DMS114 treated with DMSO at 0.1 percent for 48 hours (cell line): ENCODE data around the gene EGFL8.
A peak's percentile ranks its signal among the peaks of the same experiment; 100 is the strongest.
"Not testable (repeated sequence)": the region's sequence is repeated elsewhere in the genome, so short reads cannot be mapped to it uniquely, and the experiment has no call there.

Experiments
- DNase-seq: peaks from one replicate; lab custom pipeline; 2025; ENCODE audit not compliant: unreplicated experiment; lab: John Stamatoyannopoulos, UW

Gene EGFL8

GRCh38 chr6:32194825-32195651 lies 30.6 kb downstream of the EGFL8 start:
- peak; percentile 81 for DNase-seq

- peak; percentile 99 for DNase-seq
These were observed 31.2 kb downstream of the EGFL8 start for GRCh38 chr6:32195652-32195901.

DNA sequence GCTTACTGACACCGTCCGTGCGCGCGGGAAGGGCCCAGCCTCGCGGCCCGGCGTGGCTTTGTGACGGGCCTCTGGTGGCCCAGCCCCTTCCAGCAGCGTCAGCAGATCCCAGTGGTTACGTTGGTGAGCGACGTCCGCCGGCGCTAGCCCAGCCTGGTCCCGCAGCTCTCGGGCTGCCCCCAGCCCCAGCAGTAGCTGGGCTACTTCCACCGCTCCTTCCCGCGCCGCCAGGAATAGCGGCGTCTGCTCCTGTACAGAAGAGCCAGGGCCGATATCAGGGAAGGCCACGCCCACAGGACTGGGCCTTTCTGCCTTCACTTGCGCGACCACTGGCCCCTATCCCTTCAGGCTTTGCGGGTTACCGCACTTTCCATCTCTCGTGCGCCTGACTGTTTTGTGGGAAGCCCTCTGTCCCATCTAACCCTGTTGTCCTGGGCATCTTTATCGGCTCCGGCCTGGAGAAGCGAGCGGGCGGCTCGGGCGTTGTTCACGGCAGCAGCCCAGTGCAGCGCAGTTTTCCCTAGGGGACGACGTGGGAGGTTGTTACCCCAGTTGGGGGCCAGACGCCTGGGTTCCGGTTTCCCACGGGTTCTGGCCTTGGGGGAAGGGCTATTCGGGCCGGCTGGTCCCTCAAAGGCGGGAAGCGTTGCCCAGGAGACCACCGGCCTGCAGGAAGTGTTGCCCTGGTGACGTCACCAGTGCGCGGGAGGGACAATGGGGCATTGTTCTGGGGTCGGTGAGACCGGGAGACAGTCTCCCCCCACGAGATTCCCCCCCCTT lies 31.7 kb downstream of the EGFL8 start:
- peak; percentile 69 for DNase-seq

- no peak for DNase-seq
These were observed 32.6 kb downstream of the EGFL8 start for GRCh38 chr6:32196682-32197616.

DNA sequence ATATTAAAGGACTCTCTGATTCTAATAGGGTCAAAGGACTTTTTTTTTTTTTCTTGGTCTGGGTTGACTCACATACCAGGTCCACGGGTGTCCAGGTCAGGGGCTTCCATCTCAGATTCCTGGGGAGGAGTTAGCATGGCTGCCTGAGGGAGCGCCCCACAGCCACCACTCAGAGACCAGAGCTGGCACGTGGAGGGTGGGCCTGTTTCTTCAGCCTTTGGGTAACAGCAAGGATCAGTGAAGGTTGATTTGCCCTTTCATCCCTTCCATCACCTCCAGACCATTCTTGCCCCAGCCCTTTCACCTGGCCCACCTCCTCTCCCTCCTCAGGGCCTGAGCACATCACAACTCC lies 33.9 kb downstream of the EGFL8 start:
- no peak for DNase-seq

GRCh38 chr6:32198866-32199265 lies 34.5 kb downstream of the EGFL8 start:
- DNase-seq: no peak

- no peak for DNase-seq
These were observed 36.5 kb downstream of the EGFL8 start for GRCh38 chr6:32200711-32201475.

DNA sequence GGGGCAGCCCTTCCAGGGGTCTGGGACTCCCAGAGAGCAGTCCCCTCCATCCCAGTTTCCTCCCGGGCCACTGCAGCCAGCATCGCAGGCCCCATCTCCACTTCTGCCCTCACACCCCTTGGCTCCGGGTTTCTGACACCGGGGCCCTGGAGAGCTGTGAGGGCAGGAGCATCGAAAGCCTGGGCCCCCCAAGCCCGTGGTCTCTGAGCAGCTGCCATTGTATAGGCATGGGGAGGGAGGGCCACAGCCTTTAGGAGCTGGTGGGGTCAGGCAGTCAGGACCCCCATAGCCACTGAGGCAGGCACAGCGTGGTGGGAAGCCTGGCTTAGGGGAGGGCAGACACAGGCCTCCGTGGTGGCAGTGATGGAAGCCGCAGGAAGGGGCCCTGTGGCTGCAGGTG lies 37.8 kb downstream of the EGFL8 start:
- DNase-seq: no peak

DNA sequence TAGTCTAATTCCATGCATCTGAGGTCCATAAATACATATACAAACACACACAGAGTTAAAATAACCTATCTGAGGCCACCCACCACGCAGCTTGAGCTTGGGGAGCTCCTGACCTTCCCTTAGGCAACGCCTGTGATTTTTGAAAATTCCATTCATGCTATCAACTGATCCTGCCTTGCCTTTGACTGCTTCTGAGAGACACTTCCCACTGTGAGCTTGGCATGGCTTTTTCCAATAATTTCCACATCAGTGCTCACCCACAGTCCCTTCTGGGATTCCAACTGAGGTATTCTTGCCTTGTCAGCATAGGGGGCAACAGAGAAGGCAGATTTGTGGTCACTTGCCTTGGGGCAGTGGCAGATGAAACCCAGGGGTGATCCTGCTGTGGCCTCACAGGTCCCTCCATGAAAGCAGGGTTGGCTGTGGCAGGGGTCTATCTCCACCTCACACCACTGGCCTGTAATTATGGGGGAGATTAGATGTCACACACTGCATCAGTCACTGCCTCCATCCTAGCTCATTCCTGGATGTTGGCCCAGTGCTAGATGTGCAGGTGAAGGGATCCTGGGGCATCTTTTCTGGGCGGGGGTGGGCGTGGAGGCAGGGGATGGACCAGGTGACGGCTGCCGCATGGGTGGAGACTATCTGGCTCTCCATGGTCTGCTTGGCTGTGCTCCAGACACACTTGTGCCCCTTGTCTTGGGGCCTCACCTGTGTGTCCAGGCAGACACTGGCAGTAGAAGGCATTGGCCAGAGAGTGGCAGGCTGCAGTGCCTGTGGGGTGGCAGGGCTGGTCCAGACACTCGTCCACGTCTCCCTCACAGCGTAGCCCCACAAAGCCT lies 39.3 kb downstream of the EGFL8 start:
- DNase-seq: no peak

DNA sequence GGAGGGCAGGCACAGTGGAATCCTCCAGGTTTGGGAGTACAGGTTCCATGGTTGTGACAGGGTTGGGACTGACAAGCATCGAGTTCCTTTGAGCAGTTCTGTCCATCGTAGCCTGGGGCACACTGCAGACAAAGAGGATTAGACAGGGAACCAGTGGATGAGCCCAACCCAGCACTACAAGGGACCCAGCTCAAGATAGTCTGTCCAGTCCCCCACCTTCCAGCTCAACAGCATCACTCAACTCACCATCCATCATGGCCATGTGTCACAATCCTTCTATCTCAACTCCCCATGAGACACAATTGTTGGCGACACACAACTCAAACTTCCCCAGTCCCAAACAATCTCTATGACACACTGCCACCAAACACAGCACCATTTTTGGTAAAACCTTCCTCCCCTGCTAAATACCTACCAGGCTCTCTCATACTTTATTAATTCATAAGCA lies 39.9 kb downstream of the EGFL8 start:
- no peak for DNase-seq

DNA sequence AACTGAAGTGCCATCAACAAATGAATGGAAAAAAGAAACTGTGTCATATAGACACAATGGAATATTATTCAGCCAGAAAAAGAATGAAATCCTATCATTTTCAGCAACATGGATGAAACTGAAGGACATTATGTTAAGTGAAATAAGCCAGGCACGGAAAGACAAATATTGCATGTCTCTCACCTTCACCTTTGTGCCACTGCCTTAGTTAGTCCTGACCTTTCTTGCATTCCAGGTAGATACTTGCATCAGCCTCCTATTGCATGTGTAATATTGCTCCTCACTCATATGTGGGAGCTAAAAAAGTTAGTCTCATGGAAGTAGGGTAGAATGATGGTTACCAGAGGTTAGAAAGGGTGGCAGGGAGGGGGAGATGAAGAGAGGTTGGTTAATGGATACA lies 44.6 kb downstream of the EGFL8 start:
- no peak for DNase-seq

DNA sequence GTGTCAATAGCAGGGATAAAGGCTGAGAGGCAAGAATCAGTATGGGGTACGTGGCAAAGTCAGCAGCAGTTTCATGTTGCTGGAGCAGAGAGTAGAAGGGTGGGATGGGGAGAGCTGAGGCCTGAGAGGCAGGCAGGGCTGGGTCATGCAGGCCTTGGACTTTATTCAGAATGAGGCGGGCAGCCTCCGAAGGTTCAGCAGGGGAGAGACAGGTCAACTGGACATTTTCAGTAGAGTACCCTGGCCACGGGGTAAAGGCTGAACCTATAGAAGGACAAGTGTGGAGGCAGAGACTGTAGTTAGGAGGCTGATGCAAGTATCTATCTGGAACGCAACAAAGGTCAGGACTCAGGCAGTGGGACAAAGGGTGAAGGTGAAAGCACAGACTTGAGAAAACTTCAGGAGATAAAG lies 45.8 kb downstream of the EGFL8 start:
- no peak for DNase-seq

DNA sequence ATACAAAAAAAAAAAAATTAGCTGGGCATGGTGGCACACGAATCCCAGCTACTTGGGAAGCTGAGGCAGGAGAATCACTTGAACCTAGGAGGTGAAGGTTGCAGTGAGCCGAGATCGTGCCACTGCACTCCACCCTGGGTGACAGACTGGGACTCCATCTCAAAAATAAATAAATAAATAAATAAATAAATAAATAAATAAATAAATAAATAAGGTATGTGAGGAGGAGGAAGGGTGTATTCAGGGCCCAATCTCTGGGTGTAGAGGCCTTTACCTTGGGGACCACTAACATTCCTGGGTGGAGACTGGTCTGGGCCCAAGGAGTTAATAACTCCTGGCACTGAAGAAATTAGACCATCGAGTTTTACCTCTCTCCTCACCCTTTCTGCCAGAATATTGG lies 47.0 kb downstream of the EGFL8 start:
- DNase-seq: not testable (repeated sequence)

GRCh38 chr6:32212076-32212760 lies 47.8 kb downstream of the EGFL8 start:
- DNase-seq: no peak

DNA sequence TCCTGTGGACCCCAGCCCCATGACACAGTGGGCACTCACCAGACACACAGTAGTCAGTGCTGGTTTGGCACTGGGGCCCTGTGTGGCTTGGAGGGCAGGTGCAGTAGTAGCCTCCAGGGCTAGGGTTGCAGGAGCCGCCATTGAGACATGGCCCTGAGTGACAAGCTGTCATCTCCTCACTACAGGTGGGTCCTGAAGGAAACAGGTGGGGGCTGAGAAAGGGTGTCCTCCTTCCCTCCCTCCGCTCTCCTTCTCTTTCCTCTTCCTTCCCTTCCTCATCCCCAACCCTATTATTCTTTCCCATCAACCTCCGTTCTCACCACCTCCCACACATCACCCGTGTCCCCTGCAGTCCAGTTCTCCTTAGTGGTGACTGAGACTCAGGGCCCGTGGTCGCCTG lies 49.3 kb downstream of the EGFL8 start:
- no peak for DNase-seq

DNA sequence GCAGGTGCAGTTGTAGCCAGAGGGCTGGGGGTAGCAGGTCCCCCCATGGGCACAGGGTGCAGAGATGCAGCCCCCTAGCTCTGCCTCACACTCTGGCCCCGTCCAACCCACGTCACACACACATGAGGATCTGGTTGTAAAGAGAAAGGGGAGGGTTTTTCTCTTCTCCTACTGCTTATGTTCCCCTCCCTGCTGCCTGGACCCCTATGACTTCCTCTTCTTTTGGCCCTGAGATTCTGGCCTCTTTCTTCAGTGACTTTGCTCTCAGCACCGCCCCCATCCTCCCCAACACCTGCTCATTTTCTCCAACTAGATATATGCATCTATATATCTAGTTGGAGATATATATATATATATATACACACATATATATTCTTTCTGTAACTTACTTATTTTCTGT lies 49.7 kb downstream of the EGFL8 start:
- no peak for DNase-seq

DNA sequence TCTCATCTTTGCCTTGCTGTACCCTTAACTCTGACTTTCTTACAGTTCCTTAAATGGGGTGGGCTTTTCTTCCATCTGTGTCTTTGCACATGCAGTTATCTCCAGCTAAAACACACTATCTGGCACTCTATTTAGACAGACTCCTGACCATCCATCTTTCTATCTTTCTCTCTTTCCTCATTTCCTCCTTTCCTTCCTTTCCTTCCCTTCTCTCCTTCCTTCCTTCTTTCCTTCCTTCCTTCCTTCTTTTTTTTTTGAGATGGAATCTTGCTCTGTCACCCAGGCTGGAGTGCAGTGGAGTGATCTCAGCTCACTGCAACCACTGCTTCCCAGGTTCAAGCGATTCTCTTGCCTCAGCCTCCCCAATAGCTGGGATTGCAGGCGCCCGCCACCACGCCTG lies 51.2 kb downstream of the EGFL8 start:
- no peak for DNase-seq

- DNase-seq: no peak
These were observed 51.9 kb downstream of the EGFL8 start for GRCh38 chr6:32216285-32216684.

GRCh38 chr6:32216998-32217397 lies 52.6 kb downstream of the EGFL8 start:
- no peak for DNase-seq
